H1 (cell line): ENCODE results near the gene CNGB1. TPM values are rescaled to one million over a fixed set of nuclear protein-coding genes. Genes with fewer than 3 reads are reported as not detected.

Experiments used
- CTCF ChIA-PET: fragments of 300-600 bp; sonication (Branson Sonifier 250); formaldehyde crosslinking; loops from one replicate; lab custom pipeline; 2021; ENCODE audit not compliant: partially characterized antibody; lab: Charles Lee
- POLR2A ChIA-PET: fragments of 300-600 bp; sonication (Branson Sonifier 250); formaldehyde crosslinking; loops from one replicate; lab custom pipeline; 2021; ENCODE audit warnings: inconsistent platforms; ENCODE audit not compliant: partially characterized antibody; lab: Charles Lee
- DNase-seq, 2 experiments: peaks; one replicate each; pipeline versions ENCODE4 v3.0.0 to v3.0.0-alpha.2; 2010 to 2022; ENCODE audit warnings: low spot score in 2 of 2, low read depth in 1 of 2, mixed read lengths in 1 of 2
- FAIRE-seq: peaks from 2 replicates; lab custom pipeline; 2011; peaks lifted over from hg19 to GRCh38; lab: Jason Lieb, UNC
- H2AFZ ChIP-seq: 2 replicates; pipeline ENCODE4 v1.8.1; 2012; ENCODE audit warnings: low read length, inconsistent platforms
- H2AK5ac ChIP-seq: 2 replicates; pipeline ENCODE4 v1.6.1; 2013; ENCODE audit warnings: low read depth, low read length
- H2BK120ac ChIP-seq: replicated peaks from 2 replicates; pipeline ENCODE3; 2013; ENCODE audit warnings: low read depth, low read length, inconsistent platforms
- H2BK12ac ChIP-seq: 2 replicates; pipeline ENCODE4 v1.6.1; 2013; ENCODE audit warnings: low read depth, low read length
- H2BK15ac ChIP-seq: 2 replicates; pipeline ENCODE4 v1.6.1; 2013; ENCODE audit warnings: low read length
- H2BK20ac ChIP-seq: 2 replicates; pipeline ENCODE4 v1.6.1; 2013; ENCODE audit warnings: low read length
- H2BK5ac ChIP-seq: 2 replicates; pipeline ENCODE4 v1.6.1; 2013; ENCODE audit warnings: low read depth, low read length
- H3K14ac ChIP-seq: 2 replicates; pipeline ENCODE4 v1.6.1; 2013; ENCODE audit warnings: inconsistent platforms; ENCODE audit not compliant: insufficient read length
- H3K18ac ChIP-seq: 2 replicates; pipeline ENCODE4 v1.6.1; 2013; ENCODE audit warnings: low read length; ENCODE audit errors: extremely low read depth
- H3K23ac ChIP-seq: 2 replicates; pipeline ENCODE4 v1.6.1; 2013; ENCODE audit warnings: inconsistent platforms; ENCODE audit not compliant: insufficient read length
- H3K23me2 ChIP-seq: 2 replicates; pipeline ENCODE4 v1.6.1; 2013; ENCODE audit warnings: low read depth, low read length
- H3K27ac ChIP-seq: 2 replicates; pipeline ENCODE4 v1.6.1; 2011; ENCODE audit warnings: low read depth, low read length, inconsistent platforms
- H3K27me3 ChIP-seq, 4 experiments: replicated peaks in 1 of 4; 1 replicate in 1 of 4; 2 replicates in 3 of 4; pipeline versions ENCODE4 v1.6.1 to v1.8.1; 2011 to 2013; ENCODE audit warnings: low read length in 3 of 4, mild to moderate bottlenecking in 3 of 4, inconsistent platforms in 2 of 4, mixed read lengths in 2 of 4, moderate library complexity in 1 of 4; ENCODE audit not compliant: control insufficient read depth in 3 of 4, insufficient read depth in 3 of 4; ENCODE audit errors: extremely low read depth in 1 of 4
- H3K36me3 ChIP-seq, 4 experiments: 2 replicates each; pipeline versions ENCODE4 v1.6.1 to v1.8.1; 2011 to 2013; ENCODE audit warnings: mild to moderate bottlenecking in 4 of 4, low read length in 3 of 4, moderate library complexity in 2 of 4, control low read depth in 1 of 4, inconsistent platforms in 1 of 4; ENCODE audit not compliant: insufficient read depth in 4 of 4, control insufficient read depth in 2 of 4
- H3K4ac ChIP-seq: replicated peaks from 2 replicates; pipeline ENCODE3; 2013; ENCODE audit warnings: low read length, low read depth, mixed read lengths, inconsistent platforms; ENCODE audit not compliant: insufficient read length
- H3K4me1 ChIP-seq, 4 experiments: replicated peaks in 1 of 4; 1 replicate in 1 of 4; 2 replicates in 3 of 4; pipeline versions ENCODE4 v1.6.1 to v1.8.1; 2011 to 2013; ENCODE audit warnings: low read length in 3 of 4, inconsistent platforms in 2 of 4, mixed read lengths in 1 of 4; ENCODE audit not compliant: insufficient read depth in 4 of 4, control insufficient read depth in 3 of 4
- H3K4me2 ChIP-seq, 2 experiments: 2 replicates each; pipeline versions ENCODE4 v1.6.1 to v1.8.1; 2011 to 2013; ENCODE audit warnings: low read depth in 2 of 2, low read length in 2 of 2, control low read depth in 1 of 2, inconsistent platforms in 1 of 2, mild to moderate bottlenecking in 1 of 2; ENCODE audit not compliant: insufficient read depth in 1 of 2
- H3K4me3 ChIP-seq, 4 experiments: fragments of 200-600, 300-600 bp in 1 of 4; sonication (generic), shearing (Covaris generic), sonication (Bioruptor Twin) in 1 of 4; 2 replicates each; pipeline versions ENCODE4 v1.5.1 to v1.8.1; 2011 to 2016; ENCODE audit warnings: low read length in 4 of 4, low read depth in 3 of 4, control low read depth in 2 of 4, inconsistent platforms in 2 of 4, mild to moderate bottlenecking in 2 of 4, mixed read lengths in 1 of 4, moderate library complexity in 1 of 4; ENCODE audit not compliant: insufficient read depth in 2 of 4; ENCODE audit errors: extremely low read depth in 1 of 4
- H3K56ac ChIP-seq: replicated peaks from 2 replicates; pipeline ENCODE3; 2013; ENCODE audit warnings: low read depth, mild to moderate bottlenecking, mixed read lengths, low read length, inconsistent platforms; ENCODE audit not compliant: insufficient read length
- H3K79me1 ChIP-seq: 2 replicates; pipeline ENCODE4 v1.6.1; 2013; ENCODE audit warnings: low read depth, low read length, control low read depth
- H3K79me2 ChIP-seq, 2 experiments: 2 replicates each; pipeline versions ENCODE4 v1.6.1 to v1.8.1; 2012 to 2013; ENCODE audit warnings: low read length in 2 of 2, mild to moderate bottlenecking in 2 of 2, inconsistent platforms in 1 of 2; ENCODE audit not compliant: insufficient read depth in 2 of 2, control insufficient read depth in 1 of 2
- H3K9ac ChIP-seq, 4 experiments: replicated peaks in 1 of 4; 1 replicate in 1 of 4; 2 replicates in 3 of 4; pipeline versions ENCODE4 v1.6.1 to v1.8.1; 2011 to 2013; ENCODE audit warnings: low read depth in 3 of 4, low read length in 3 of 4, control low read depth in 2 of 4, mild to moderate bottlenecking in 2 of 4, moderate library complexity in 2 of 4, inconsistent platforms in 1 of 4; ENCODE audit errors: extremely low read depth in 1 of 4
- H3K9me3 ChIP-seq, 2 experiments: 2 replicates each; pipeline versions ENCODE4 v1.6.1 to v1.8.1; 2012 to 2013; ENCODE audit warnings: mild to moderate bottlenecking in 2 of 2, moderate library complexity in 2 of 2, control low read depth in 1 of 2, inconsistent platforms in 1 of 2, low read depth in 1 of 2, low read length in 1 of 2, mixed read lengths in 1 of 2; ENCODE audit not compliant: insufficient read depth in 2 of 2
- H4K20me1 ChIP-seq, 2 experiments: replicated peaks in 1 of 2; 2 replicates each; pipeline versions ENCODE3 to v1.8.1; 2011 to 2013; ENCODE audit warnings: inconsistent platforms in 2 of 2, low read length in 2 of 2, mild to moderate bottlenecking in 1 of 2; ENCODE audit not compliant: insufficient read depth in 2 of 2, control insufficient read depth in 1 of 2
- H4K5ac ChIP-seq: 2 replicates; pipeline ENCODE4 v1.6.1; 2013; ENCODE audit warnings: low read length, low read depth, mixed read lengths, inconsistent platforms; ENCODE audit not compliant: insufficient read length
- H4K8ac ChIP-seq: 2 replicates; pipeline ENCODE4 v1.8.0; 2013; ENCODE audit warnings: mild to moderate bottlenecking, moderate library complexity, low read length, inconsistent platforms; ENCODE audit not compliant: insufficient read depth; ENCODE audit errors: extremely low read depth
- H4K91ac ChIP-seq: replicated peaks from 2 replicates; pipeline ENCODE3; 2013; ENCODE audit warnings: low read length, mixed read lengths, inconsistent platforms; ENCODE audit not compliant: insufficient read length
- CTBP2 ChIP-seq: IDR thresholded peaks from 2 replicates; pipeline ENCODE4 v1.7.0; 2011; ENCODE audit warnings: borderline replicate concordance, mild to moderate bottlenecking, moderate library complexity, mixed read lengths, low read length; ENCODE audit not compliant: insufficient read depth, insufficient read length
- GTF2F1 ChIP-seq: IDR thresholded peaks from 2 replicates; pipeline ENCODE4 v1.6.1; 2012; ENCODE audit warnings: low read depth, low read length, improper control_type of control experiment, borderline replicate concordance
- HDAC2 ChIP-seq, 2 experiments: fragments of 300-600 bp in 1 of 2; sonication (generic) in 1 of 2; IDR thresholded peaks; 2 replicates each; pipeline ENCODE4 v1.6.1; 2011 to 2012; ENCODE audit warnings: low read depth in 2 of 2, low read length in 2 of 2, mild to moderate bottlenecking in 2 of 2, moderate library complexity in 2 of 2, borderline replicate concordance in 1 of 2, inconsistent platforms in 1 of 2
- PHF8 ChIP-seq: fragments of 200-600 bp; sonication (generic); conservative IDR thresholded peaks from 2 replicates; pipeline ENCODE4 v1.7.1; 2012; ENCODE audit warnings: low read depth, mild to moderate bottlenecking, inconsistent platforms, low read length, moderate library complexity
- RAD21 ChIP-seq, 2 experiments: IDR thresholded peaks in 1 of 2; conservative IDR thresholded peaks in 1 of 2; 2 replicates each; pipeline ENCODE4 v1.6.1; 2011; ENCODE audit warnings: low read depth in 2 of 2, low read length in 2 of 2, improper control_type of control experiment in 1 of 2, inconsistent platforms in 1 of 2, mild to moderate bottlenecking in 1 of 2, moderate library complexity in 1 of 2
- WGBS, 2 experiments: shearing (Covaris generic) in 1 of 2; methylation state at CpG; one replicate each; pipeline versions ENCODE4 v1.1.6 to v1.1.7; 2013 to 2015; ENCODE audit warnings: low lambda C conversion rate in 2 of 2, mixed read lengths in 2 of 2, inconsistent platforms in 1 of 2, low coverage in 1 of 2, missing lambda C conversion rate in 1 of 2; ENCODE audit not compliant: insufficient replicate concordance in 2 of 2, insufficient coverage in 1 of 2, insufficient read length in 1 of 2; ENCODE audit errors: extremely low coverage in 1 of 2, missing lambda C conversion rate in 1 of 2; 5-methylcytosine and 5-hydroxymethylcytosine counted together
- polyA plus RNA-seq, 7 experiments: library from polyadenylated mRNA; depleted of rRNA in 3 of 7; stranded (reverse) in 5 of 7; unstranded in 2 of 7; fragments of >200 nt in 5 of 7; fragments of 200-250 nt in 2 of 7; gene quantifications; 1 replicate in 5 of 7; 2 replicates in 1 of 7; 4 replicates in 1 of 7; pipeline versions ENCODE4 v1.2.1 to v1.2.3, GENCODE V29; 2011 to 2013; ENCODE audit warnings: missing spikeins in 2 of 7, mixed read lengths in 2 of 7
- total RNA-seq: library from RNA; stranded (reverse); fragmentation: NEBNext Ultra II Directional; extraction: Animal tissue kit (Norgen Biotek cat#: 25700); gene quantifications from 2 replicates; pipeline ENCODE4 v1.2.1, GENCODE V29; 2021

Gene CNGB1
- total and polyA plus RNA-seq, 2 of the 8 experiments (the other 6 are each of a cell fraction or from before 2014, with no cell fraction given): not detected

DNA sequence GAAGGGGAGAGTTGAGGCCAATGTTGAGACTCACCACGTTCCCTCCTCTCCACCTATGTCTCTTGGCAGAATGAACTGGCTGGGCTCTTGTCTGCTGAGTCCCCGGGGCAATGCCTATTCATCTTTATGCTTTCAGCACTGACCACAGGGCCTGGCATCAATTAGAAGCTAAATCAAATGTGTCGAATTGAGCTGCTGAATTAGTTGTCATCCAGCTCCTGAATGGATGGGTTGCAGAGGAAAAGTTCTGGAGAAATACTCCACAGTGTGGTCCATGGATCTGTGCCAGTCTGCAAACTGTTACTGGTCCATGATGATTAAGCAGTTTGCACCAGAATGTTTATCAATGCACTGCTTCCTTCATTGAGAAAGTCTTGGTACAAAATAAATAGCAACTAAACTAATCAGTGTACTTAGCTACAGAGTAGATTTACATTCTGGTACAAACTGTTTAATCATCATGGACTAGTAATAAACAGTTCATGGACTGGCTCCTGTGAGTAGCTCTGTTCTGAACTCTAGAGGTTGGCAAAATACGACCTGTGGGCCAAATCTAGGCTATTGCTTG lies 4.6 kb downstream of the CNGB1 start:
- TF ChIP-seq RAD21 (IDR thresholded peaks at IDR 0.05 in 1 of 2, conservative IDR thresholded peaks at IDR 0.05 in 1 of 2; ENCODE audit: low read depth in 2 of 2, low read length in 2 of 2) (no peak), PHF8 (no peak), HDAC2 (IDR thresholded peaks at IDR 0.05; ENCODE audit: borderline replicate concordance in 1 of 2, low read depth in 2 of 2, low read length in 2 of 2) (no peak), CTBP2 (no peak), GTF2F1 (no peak)
- TF ChIP-seq, all 59 proteins: peak for 0
- H2AFZ ChIP-seq: no peak overlapping the region
- no peak overlapping the region for H3K27ac ChIP-seq
- no peak for FAIRE-seq
- no peak overlapping the region for H3K18ac ChIP-seq
- H3K4me3 ChIP-seq: no peak overlapping the region
- H3K14ac ChIP-seq: no peak overlapping the region
- no peaks in the 10 kb centered on the region for H3K79me2 ChIP-seq
- H2BK20ac ChIP-seq: no peak overlapping the region
- ChIA-PET POLR2A (interaction anchor here (1.7 kb wide), 1 partner anchor 11 kb away, joined by 5 read pairs; no protein-coding TSS in a partner anchor), CTCF (interaction anchor here (0.6 to 1.7 kb wide), 11 partner anchors 10 to 151 kb away, joined by 3 to 10 read pairs (median 4); no protein-coding TSS in a partner anchor)
- no peak overlapping the region for H4K8ac ChIP-seq
- no peak overlapping the region for H3K4me2 ChIP-seq
- H3K27me3 ChIP-seq: no peaks in the 10 kb centered on the region
- no peaks in the 10 kb centered on the region for H3K9me3 ChIP-seq
- no peaks in the 10 kb centered on the region for H3K23me2 ChIP-seq
- H3K56ac ChIP-seq: no peak overlapping the region
- H4K5ac ChIP-seq: no peak overlapping the region
- H4K20me1 ChIP-seq: no peaks in the 10 kb centered on the region
- no peak overlapping the region for H3K4ac ChIP-seq
- 79% methylated on average over 4 of the region's 4 CpGs; no CpG with 5 or more reads in 1 of the 2 experiments for WGBS, 2 experiments
- H3K23ac ChIP-seq: no peak overlapping the region
- H2AK5ac ChIP-seq: no peak overlapping the region
- no peak overlapping the region for H2BK5ac ChIP-seq
- no peak overlapping the region for H2BK12ac ChIP-seq
- H2BK120ac ChIP-seq: no peak overlapping the region
- H3K36me3 ChIP-seq: no peaks in the 10 kb centered on the region
- no peak overlapping the region for H2BK15ac ChIP-seq
- DNase-seq: no peak
- H3K79me1 ChIP-seq: no peaks in the 10 kb centered on the region
- no peaks in the 10 kb centered on the region for H3K4me1 ChIP-seq
- no peak overlapping the region for H4K91ac ChIP-seq
- no peak overlapping the region for H3K9ac ChIP-seq
